ENCODE data around the gene IRF3.
A peak's percentile ranks its signal among the peaks of the same experiment; 100 is the strongest.

IRF3 gene

GRCh38 chr19:49705919-49706318 is 40.3 kb upstream of the IRF3 start:
- H3K27me3 ChIP-seq (ENCODE audit: insufficient read depth, poor library complexity, severe bottlenecking) = no peaks in the 10 kb centered on the region
- no peaks in the 10 kb centered on the region for H3K4me1 ChIP-seq (ENCODE audit: insufficient read depth, poor library complexity, severe bottlenecking)
- ATAC-seq (ENCODE audit: low read depth) = no peak
- H3K36me3 ChIP-seq (ENCODE audit: low read depth) = no peaks in the 10 kb centered on the region
- no peak for TF ChIP-seq CTCF (IDR thresholded peaks at IDR 0.05; ENCODE audit: poor library complexity, severe bottlenecking)
- no peak overlapping the region for H3K27ac ChIP-seq (ENCODE audit: poor library complexity, severe bottlenecking)
- H3K4me3 ChIP-seq (ENCODE audit: severe bottlenecking) = no peak overlapping the region
- no peak for DNase-seq (ENCODE audit: low spot score)
- no peaks in the 10 kb centered on the region for H3K9me3 ChIP-seq (ENCODE audit: severe bottlenecking)

DNA sequence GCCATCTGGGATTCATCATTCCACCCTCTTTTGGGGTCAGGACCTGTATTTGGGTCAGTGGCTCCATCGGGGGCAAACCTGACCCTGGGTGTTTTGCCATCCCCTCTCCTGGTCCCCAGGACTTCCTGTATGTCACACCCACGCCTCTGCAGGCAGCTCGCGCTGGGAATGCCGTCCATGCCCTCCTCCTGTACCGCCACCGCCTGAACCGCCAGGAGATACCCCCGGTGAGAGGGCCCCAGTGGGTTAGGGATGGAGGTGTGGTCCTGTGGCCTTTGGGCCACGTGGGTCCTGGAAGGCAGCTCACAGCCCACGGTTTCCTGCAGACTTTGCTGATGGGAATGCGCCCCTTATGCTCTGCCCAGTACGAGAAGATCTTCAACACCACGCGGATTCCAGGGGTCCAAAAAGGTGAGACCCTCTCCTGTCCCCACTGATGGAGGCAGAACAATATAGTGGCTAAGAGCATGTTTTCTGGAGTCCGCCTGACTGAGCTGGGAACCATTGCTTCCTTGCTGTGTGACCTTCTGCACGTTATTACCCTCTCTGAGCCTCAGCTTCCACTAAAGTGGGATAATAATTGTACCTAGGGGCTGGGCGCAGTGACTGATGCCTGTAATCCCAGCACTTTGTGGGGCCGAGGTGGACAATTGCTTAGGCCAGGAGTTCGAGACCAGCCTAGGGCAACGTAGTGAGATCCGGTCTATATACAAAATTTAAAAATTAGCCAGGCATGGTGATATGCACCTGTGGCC is 39.4 kb upstream of the IRF3 start:
- Histone ChIP-seq H3K36me3 (ENCODE audit: low read depth) (no peaks in the 10 kb centered on the region), H3K4me3 (ENCODE audit: severe bottlenecking) (no peak overlapping the region), H3K4me1 (ENCODE audit: insufficient read depth, poor library complexity, severe bottlenecking) (no peaks in the 10 kb centered on the region), H3K9me3 (ENCODE audit: severe bottlenecking) (no peaks in the 10 kb centered on the region), H3K27ac (ENCODE audit: poor library complexity, severe bottlenecking) (no peak overlapping the region), H3K27me3 (ENCODE audit: insufficient read depth, poor library complexity, severe bottlenecking) (no peaks in the 10 kb centered on the region)
- DNase-seq (ENCODE audit: low spot score) (no peak), ATAC-seq (ENCODE audit: low read depth) (no peak)
- TF ChIP-seq CTCF (IDR thresholded peaks at IDR 0.05; ENCODE audit: poor library complexity, severe bottlenecking) = no peak

- Histone ChIP-seq H3K4me3 (ENCODE audit: severe bottlenecking) (no peak overlapping the region), H3K27ac (ENCODE audit: poor library complexity, severe bottlenecking) (no peak overlapping the region), H3K9me3 (ENCODE audit: severe bottlenecking) (no peaks in the 10 kb centered on the region), H3K36me3 (ENCODE audit: low read depth) (no peaks in the 10 kb centered on the region), H3K4me1 (ENCODE audit: insufficient read depth, poor library complexity, severe bottlenecking) (no peaks in the 10 kb centered on the region), H3K27me3 (ENCODE audit: insufficient read depth, poor library complexity, severe bottlenecking) (no peaks in the 10 kb centered on the region)
- DNase-seq (ENCODE audit: low spot score) (no peak), ATAC-seq (ENCODE audit: low read depth) (no peak)
- TF ChIP-seq CTCF (IDR thresholded peaks at IDR 0.05; ENCODE audit: poor library complexity, severe bottlenecking) = no peak
Measured at GRCh38 chr19:49701271-49701786, 35.7 kb upstream of the IRF3 start.

DNA sequence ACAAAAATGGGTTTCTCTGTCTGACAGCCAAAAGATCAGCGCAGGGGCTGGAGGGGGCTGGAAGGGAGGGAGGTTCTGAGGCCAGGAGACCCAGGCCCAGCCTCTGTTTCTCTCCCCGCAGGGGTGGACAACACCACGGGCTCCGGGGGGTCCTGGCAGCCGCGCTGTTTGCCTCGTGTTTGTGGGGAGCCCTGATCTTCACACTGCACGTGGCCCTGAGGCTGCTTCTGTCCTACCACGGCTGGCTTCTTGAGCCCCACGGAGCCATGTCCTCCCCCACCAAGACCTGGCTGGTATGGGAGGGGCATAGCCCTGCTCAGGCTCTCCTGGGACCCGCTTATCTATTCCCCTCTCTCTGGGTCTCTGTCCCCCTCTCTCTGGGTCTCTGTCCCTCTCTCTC is 34.9 kb upstream of the IRF3 start:
- ATAC-seq (ENCODE audit: low read depth) (peak; percentile 40; the same call in 1 of the 3 replicates), DNase-seq (ENCODE audit: low spot score) (no peak)
- Histone ChIP-seq H3K27me3 (ENCODE audit: insufficient read depth, poor library complexity, severe bottlenecking) (no peaks in the 10 kb centered on the region), H3K27ac (ENCODE audit: poor library complexity, severe bottlenecking) (no peak overlapping the region), H3K36me3 (ENCODE audit: low read depth) (no peaks in the 10 kb centered on the region), H3K4me3 (ENCODE audit: severe bottlenecking) (no peak overlapping the region), H3K9me3 (ENCODE audit: severe bottlenecking) (no peaks in the 10 kb centered on the region), H3K4me1 (ENCODE audit: insufficient read depth, poor library complexity, severe bottlenecking) (no peaks in the 10 kb centered on the region)
- no peak for TF ChIP-seq CTCF (IDR thresholded peaks at IDR 0.05; ENCODE audit: poor library complexity, severe bottlenecking)

GRCh38 chr19:49699364-49699763 is 33.7 kb upstream of the IRF3 start:
- DNase-seq (ENCODE audit: low spot score) (no peak), ATAC-seq (ENCODE audit: low read depth) (no peak)
- no peak for TF ChIP-seq CTCF (IDR thresholded peaks at IDR 0.05; ENCODE audit: poor library complexity, severe bottlenecking)
- H3K36me3 ChIP-seq (ENCODE audit: low read depth) = no peaks in the 10 kb centered on the region
- H3K4me3 ChIP-seq (ENCODE audit: severe bottlenecking) = no peak overlapping the region
- no peaks in the 10 kb centered on the region for H3K9me3 ChIP-seq (ENCODE audit: severe bottlenecking)
- no peak overlapping the region for H3K27ac ChIP-seq (ENCODE audit: poor library complexity, severe bottlenecking)
- H3K27me3 ChIP-seq (ENCODE audit: insufficient read depth, poor library complexity, severe bottlenecking) = no peaks in the 10 kb centered on the region
- no peaks in the 10 kb centered on the region for H3K4me1 ChIP-seq (ENCODE audit: insufficient read depth, poor library complexity, severe bottlenecking)
